AG09319 (cell line): ENCODE data around the gene DSC3.

Experiments used
- DNase-seq: peaks from one replicate; pipeline ENCODE4 v3.0.0-alpha.2; 2010; ENCODE audit warnings: low read depth; ENCODE audit errors: extremely low read depth
- CTCF ChIP-seq: IDR thresholded peaks from 2 replicates; pipeline ENCODE4 v1.5.1; 2011; ENCODE audit warnings: low read depth, mild to moderate bottlenecking, inconsistent platforms, low read length, moderate library complexity

DSC3 gene

GRCh38 chr18:31042406-31043181 is at the start of gene DSC3:
TSS of gene DSC3 (minus strand) at chr18:31042742. CDS start at chr18:31042660, 82 bp downstream.
- DNase-seq, result no peak
- TF ChIP-seq CTCF, result no peak

GRCh38 chr18:31091350-31091749 is 48.8 kb upstream of the DSC3 start:
- DNase-seq, result no peak
- TF ChIP-seq CTCF, result no peak

GRCh38 chr18:31088532-31088931 is 46.0 kb upstream of the DSC3 start:
- TF ChIP-seq CTCF, result no peak
- DNase-seq, result no peak

GRCh38 chr18:31079973-31080372 is 37.4 kb upstream of the DSC3 start:
- TF ChIP-seq CTCF, result no peak
- no peak for DNase-seq

- no peak for DNase-seq
- no peak for TF ChIP-seq CTCF
These were observed 35.3 kb upstream of the DSC3 start for GRCh38 chr18:31077878-31078277.

- no peak for DNase-seq
These were observed 29.6 kb upstream of the DSC3 start for GRCh38 chr18:31072175-31072574.

GRCh38 chr18:31070206-31070605 is 27.7 kb upstream of the DSC3 start:
- DNase-seq, result no peak
- no peak for TF ChIP-seq CTCF

More at GRCh38 chr18:31072175-31072574, 29.6 kb upstream of the DSC3 start:
- TF ChIP-seq CTCF, result no peak
